OCI-LY3 (cell line): ENCODE results near the gene LEAP2.

Experiments used
- H2AFZ ChIP-seq: fragments of 200-600, 300-600 bp; shearing (Covaris generic); 2 replicates; pipeline ENCODE4 v1.6.0; 2014; ENCODE audit warnings: antibody characterized with exemption, low read depth, low read length
- H3K27ac ChIP-seq: fragments of 200-600, 300-600 bp; sonication (generic); 2 replicates; pipeline ENCODE4 v1.5.1; 2014; ENCODE audit warnings: mild to moderate bottlenecking, low read length, moderate library complexity, mixed read lengths
- H3K27me3 ChIP-seq: fragments of 200-600, 300-600 bp; sonication (generic); 2 replicates; pipeline ENCODE4 v1.6.1; 2014; ENCODE audit warnings: low read depth, low read length, mixed read lengths
- H3K36me3 ChIP-seq: fragments of 200-600, 300-600 bp; sonication (generic); replicated peaks from 2 replicates; pipeline ENCODE3; 2014; ENCODE audit warnings: low read depth, low read length, mixed read lengths
- H3K4me1 ChIP-seq: fragments of 300-600, 200-600 bp; sonication (generic); 2 replicates; pipeline ENCODE4 v1.6.1; 2014; ENCODE audit warnings: low read length, mixed read lengths
- H3K4me2 ChIP-seq: fragments of 200-600, 300-600 bp; sonication (generic); 2 replicates; pipeline ENCODE4 v1.6.1; 2014; ENCODE audit warnings: low read length, mixed read lengths
- H3K4me3 ChIP-seq: fragments of 300-600, 200-600 bp; sonication (generic); 2 replicates; pipeline ENCODE4 v1.5.1; 2014; ENCODE audit warnings: antibody characterized with exemption, mild to moderate bottlenecking, low read length, moderate library complexity
- H3K79me2 ChIP-seq: fragments of 300-600, 200-600 bp; shearing (Covaris generic); 2 replicates; pipeline ENCODE4 v1.6.1; 2014; ENCODE audit warnings: mild to moderate bottlenecking, low read length, mixed read lengths
- H3K9ac ChIP-seq: fragments of 300-600, 200-600 bp; shearing (Covaris generic); 2 replicates; pipeline ENCODE4 v1.6.0; 2014; ENCODE audit warnings: mild to moderate bottlenecking, low read length, moderate library complexity
- H3K9me3 ChIP-seq: fragments of 200-600, 300-600 bp; shearing (Covaris generic); 2 replicates; pipeline ENCODE4 v1.6.1; 2014; ENCODE audit warnings: low read length, mixed read lengths; ENCODE audit not compliant: insufficient read depth
- H4K20me1 ChIP-seq: fragments of 200-600, 300-600 bp; sonication (generic); 2 replicates; pipeline ENCODE4 v1.6.1; 2016; ENCODE audit warnings: low read length, mixed read lengths; ENCODE audit not compliant: insufficient read depth
- CTCF ChIP-seq: fragments of 200-600, 300-600 bp; sonication (generic); IDR thresholded peaks from 2 replicates; pipeline ENCODE4 v1.5.1; 2014; ENCODE audit warnings: antibody characterized with exemption, low read length, low read depth
- EZH2phosphoT487 ChIP-seq: fragments of 200-600 bp; shearing (Covaris generic); IDR thresholded peaks from 2 replicates; pipeline ENCODE4 v1.6.1; 2018; ENCODE audit warnings: antibody characterized with exemption, mixed run types, low read depth

LEAP2 gene

GRCh38 chr5:132901036-132901435, 27.6 kb downstream of the LEAP2 start:
- Histone ChIP-seq H3K4me1 (no peaks in the 10 kb centered on the region), H3K4me2 (no peak overlapping the region), H3K4me3 (no peak overlapping the region), H3K9me3 (no peaks in the 10 kb centered on the region), H2AFZ (no peak overlapping the region), H3K9ac (no peak overlapping the region), H3K27me3 (no peaks in the 10 kb centered on the region), H3K27ac (no peak overlapping the region), H4K20me1 (peaks cover 5% of the 10 kb centered on the region; the same call in 1 of the 2 replicates), H3K79me2 (no peaks in the 10 kb centered on the region), H3K36me3 (peaks cover 13% of the 10 kb centered on the region)
- no peak for TF ChIP-seq EZH2phosphoT487
- TF ChIP-seq CTCF: no peak

GRCh38 chr5:132901730-132902129, 28.3 kb downstream of the LEAP2 start:
- no peaks in the 10 kb centered on the region for H3K79me2 ChIP-seq
- peaks cover 13% of the 10 kb centered on the region for H3K36me3 ChIP-seq
- peaks cover 5% of the 10 kb centered on the region; the same call in 1 of the 2 replicates for H4K20me1 ChIP-seq
- H3K27me3 ChIP-seq: no peaks in the 10 kb centered on the region
- no peak overlapping the region for H3K27ac ChIP-seq
- H3K4me1 ChIP-seq: no peaks in the 10 kb centered on the region
- no peaks in the 10 kb centered on the region for H3K9me3 ChIP-seq
- no peak overlapping the region for H3K9ac ChIP-seq
- H3K4me2 ChIP-seq: no peak overlapping the region
- TF ChIP-seq CTCF (no peak), EZH2phosphoT487 (no peak)
- H3K4me3 ChIP-seq: no peak overlapping the region
- no peak overlapping the region for H2AFZ ChIP-seq

- Histone ChIP-seq H3K4me1 (no peaks in the 10 kb centered on the region), H3K27me3 (no peaks in the 10 kb centered on the region), H4K20me1 (peaks cover 5% of the 10 kb centered on the region; the same call in 1 of the 2 replicates), H3K4me3 (no peak overlapping the region), H3K79me2 (no peaks in the 10 kb centered on the region), H3K36me3 (no peaks in the 10 kb centered on the region), H2AFZ (no peak overlapping the region), H3K4me2 (no peak overlapping the region), H3K9me3 (no peaks in the 10 kb centered on the region), H3K27ac (no peak overlapping the region), H3K9ac (no peak overlapping the region)
- no peak for TF ChIP-seq CTCF
- TF ChIP-seq EZH2phosphoT487: no peak
These were observed 32.5 kb downstream of the LEAP2 start for GRCh38 chr5:132905938-132906337.

- Histone ChIP-seq H2AFZ (no peak overlapping the region), H3K4me1 (no peaks in the 10 kb centered on the region), H3K36me3 (no peaks in the 10 kb centered on the region), H3K4me3 (no peak overlapping the region), H4K20me1 (peaks cover 5% of the 10 kb centered on the region; the same call in 1 of the 2 replicates), H3K9me3 (no peaks in the 10 kb centered on the region), H3K27ac (no peak overlapping the region), H3K27me3 (no peaks in the 10 kb centered on the region), H3K9ac (no peak overlapping the region), H3K79me2 (no peaks in the 10 kb centered on the region), H3K4me2 (no peak overlapping the region)
- TF ChIP-seq CTCF: no peak
- no peak for TF ChIP-seq EZH2phosphoT487
These were observed 33.7 kb downstream of the LEAP2 start for GRCh38 chr5:132907161-132907560.
